Measurements from ENCODE around the gene PODNL1.

The PODNL1 gene

DNA sequence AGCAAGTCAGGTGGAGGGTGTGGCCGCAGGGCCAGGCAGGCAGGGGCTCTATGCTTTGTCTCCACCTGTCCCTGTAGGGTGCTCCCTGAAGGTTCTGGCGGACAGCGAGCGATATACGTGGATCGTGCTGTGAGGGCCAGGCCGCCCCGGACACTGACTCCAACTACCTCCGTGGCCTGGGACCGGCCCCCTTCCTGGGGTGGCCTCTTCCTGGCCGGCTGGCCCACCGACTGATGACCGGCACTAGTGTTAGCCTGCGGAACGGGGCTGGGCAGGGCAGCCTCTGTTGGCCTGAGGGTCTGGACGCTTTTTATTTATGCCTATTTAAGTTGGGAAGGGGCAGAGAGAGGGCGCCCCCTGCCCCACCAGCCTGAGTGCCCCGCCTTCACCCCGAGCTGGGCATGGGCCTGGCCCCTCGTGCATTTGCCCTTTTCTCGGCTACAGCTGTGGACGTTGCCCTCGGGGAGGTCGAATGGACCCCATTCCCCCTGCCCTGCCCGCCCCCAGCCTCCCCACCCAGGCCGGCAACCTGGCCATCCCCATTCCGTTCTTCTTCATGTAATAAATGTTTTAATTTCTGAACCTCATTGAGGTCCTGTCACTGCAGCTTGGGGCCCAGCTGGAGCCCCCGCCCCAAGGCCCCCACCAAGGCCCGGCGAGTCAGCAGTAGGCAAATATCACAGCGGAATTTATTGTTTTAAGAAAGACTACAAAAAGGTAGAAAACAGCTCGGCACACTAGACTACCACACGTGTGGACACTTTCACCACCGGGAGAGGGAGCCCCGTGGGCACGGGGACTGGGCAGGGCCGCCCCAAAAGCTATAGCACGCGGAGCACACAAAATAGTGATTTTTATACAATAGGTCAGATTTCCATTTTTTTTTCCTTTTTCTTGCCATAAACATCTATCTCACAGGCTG, 22.9 kb upstream of the PODNL1 start:
- DNase-seq = no peak
- intact Hi-C loops (cut with DNase I) = no loop called here

- DNase-seq = no peak
These were observed 22.0 kb upstream of the PODNL1 start for GRCh38 chr19:13959962-13960862.

DNA sequence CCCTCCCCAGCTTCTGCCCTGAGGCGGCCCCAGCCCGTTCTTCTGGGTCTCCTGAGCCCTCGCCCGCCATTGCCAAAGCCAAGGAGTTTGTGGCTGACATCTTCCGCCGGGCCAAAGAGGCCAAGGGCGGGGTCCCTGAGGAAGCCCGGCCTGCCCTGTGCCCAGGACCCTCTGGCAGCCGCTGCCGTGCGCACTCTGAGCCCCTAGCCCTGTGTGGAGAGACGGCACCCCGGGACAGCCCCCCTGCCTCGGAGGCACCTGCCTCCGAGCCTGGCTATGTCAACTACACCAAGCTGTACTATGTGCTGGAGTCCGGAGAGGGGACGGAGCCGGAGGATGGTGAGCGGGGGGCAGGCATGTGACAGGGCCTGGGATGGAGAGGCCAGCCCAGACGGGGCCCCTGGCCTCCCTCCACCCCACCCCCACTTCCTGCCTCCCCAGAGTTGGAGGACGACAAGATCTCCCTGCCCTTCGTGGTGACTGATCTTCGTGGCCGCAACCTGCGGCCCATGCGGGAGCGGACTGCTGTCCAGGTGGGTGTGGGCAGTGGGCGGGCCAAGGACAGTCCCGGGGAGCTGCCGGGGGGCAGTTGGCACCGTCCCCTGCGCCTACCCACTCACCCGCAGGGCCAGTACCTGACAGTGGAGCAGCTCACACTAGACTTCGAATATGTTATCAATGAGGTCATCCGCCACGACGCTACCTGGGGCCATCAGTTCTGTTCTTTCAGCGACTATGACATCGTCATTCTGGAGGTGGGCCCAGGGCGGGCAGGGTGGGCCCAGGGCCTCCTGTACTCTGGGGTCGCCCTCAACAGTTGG, 21.1 kb upstream of the PODNL1 start:
- DNase-seq = no peak
- intact Hi-C loops (cut with DNase I) = loop anchor here (10.0 kb wide), 1 partner anchor 45 kb away; the partner anchor contains the start of gene RFX1

More at GRCh38 chr19:13959962-13960862, 22.0 kb upstream of the PODNL1 start:
- intact Hi-C loops (cut with DNase I) = loop anchor here (10.0 kb wide), 1 partner anchor 45 kb away; the partner anchor contains the start of gene RFX1

- intact Hi-C loops (cut with DNase I) = loop anchor here (10.0 kb wide), 1 partner anchor 47 kb away; the partner anchor contains the start of gene RFX1
- DNase-seq = no peak
These were observed 19.8 kb upstream of the PODNL1 start for GRCh38 chr19:13958043-13958442.

- DNase-seq = no peak
- intact Hi-C loops (cut with DNase I) = loop anchor here (10.0 kb wide), 1 partner anchor 48 kb away; the partner anchor contains the start of gene RFX1
These were observed 18.8 kb upstream of the PODNL1 start for GRCh38 chr19:13957051-13957450.

DNA sequence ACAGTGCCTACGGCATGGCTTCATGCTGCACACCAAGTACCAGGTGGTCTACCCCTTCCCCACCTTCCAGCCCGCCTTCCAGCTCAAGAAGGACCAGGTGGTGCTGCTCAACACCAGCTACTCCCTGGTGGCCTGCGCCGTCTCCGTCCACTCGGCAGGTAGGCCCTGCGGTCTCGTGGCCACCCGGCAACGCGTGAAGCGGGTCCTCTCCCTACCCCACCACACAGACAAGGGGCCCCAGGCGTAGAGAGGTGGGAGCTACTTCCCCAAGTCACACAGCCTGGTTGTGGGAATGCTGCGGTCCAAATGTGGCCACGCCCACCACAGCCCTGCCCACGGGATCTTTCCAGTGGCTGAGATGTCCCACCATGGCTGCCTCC, 18.1 kb upstream of the PODNL1 start:
- intact Hi-C loops (cut with DNase I) = loop anchor here (10.0 kb wide), 1 partner anchor 48 kb away; the partner anchor contains the start of gene RFX1
- no peak for DNase-seq

GRCh38 chr19:13955662-13956364, 17.6 kb upstream of the PODNL1 start:
- no peak for DNase-seq
- intact Hi-C loops (cut with DNase I) = loop anchor here (10.0 kb wide), 1 partner anchor 49 kb away; the partner anchor contains the start of gene RFX1

DNA sequence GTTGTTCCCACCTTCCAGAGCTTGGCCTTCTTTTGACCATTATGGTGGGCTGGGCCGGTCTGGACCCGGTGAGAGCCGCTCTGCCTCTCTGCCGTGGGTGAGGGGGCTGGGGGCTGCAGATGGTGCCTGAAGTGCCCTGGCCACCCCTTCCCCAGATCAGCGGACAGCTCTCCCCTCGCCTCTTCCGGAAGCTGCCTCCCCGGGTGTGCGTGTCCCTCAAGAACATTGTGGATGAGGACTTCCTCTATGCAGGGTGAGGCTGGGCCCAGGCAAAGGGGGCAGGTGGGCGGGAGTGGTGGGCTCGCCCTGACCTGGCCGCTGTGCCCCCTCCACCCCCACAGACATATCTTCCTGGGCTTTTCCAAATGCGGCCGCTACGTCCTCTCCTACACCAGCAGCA, 16.0 kb upstream of the PODNL1 start:
- intact Hi-C loops (cut with DNase I) = loop anchor here (10.0 kb wide), 1 partner anchor 51 kb away; the partner anchor contains the start of gene RFX1
- DNase-seq = no peak

DNA sequence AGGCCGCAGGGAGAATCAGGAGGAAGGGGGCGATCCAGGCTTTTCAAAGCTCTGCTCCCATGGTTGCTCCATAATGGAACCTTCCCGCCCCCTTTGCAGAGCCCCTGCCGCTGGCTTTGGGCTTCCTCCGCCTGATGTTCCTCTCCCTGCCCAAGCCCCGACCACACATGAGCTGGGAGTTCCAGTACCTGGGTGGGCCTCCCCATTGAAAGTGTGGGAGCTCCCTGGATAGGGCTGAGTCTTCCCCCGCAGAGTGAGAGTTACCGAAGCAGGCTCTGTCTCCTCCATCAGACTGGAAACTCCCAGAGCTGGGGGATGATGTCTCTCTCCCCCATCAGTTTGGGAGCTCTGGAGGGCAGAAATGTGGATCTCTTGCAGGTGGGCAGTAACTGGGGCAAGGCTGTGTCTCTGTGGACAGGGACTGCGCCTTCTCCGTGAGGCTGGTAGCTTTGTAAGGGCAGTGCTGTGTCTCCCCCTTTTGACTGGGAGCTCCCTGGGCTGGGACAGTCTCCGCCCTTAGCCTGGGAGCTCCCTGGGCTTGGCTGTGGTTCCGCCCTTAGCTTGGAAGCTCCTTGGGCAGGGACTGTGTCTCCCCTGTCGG, 14.8 kb upstream of the PODNL1 start:
- intact Hi-C loops (cut with DNase I) = loop anchor here (10.0 kb wide), 1 partner anchor 52 kb away; the partner anchor contains the start of gene RFX1
- peak in 18 of 42 donors; percentile 12 to 56 (median 30) for DNase-seq

DNA sequence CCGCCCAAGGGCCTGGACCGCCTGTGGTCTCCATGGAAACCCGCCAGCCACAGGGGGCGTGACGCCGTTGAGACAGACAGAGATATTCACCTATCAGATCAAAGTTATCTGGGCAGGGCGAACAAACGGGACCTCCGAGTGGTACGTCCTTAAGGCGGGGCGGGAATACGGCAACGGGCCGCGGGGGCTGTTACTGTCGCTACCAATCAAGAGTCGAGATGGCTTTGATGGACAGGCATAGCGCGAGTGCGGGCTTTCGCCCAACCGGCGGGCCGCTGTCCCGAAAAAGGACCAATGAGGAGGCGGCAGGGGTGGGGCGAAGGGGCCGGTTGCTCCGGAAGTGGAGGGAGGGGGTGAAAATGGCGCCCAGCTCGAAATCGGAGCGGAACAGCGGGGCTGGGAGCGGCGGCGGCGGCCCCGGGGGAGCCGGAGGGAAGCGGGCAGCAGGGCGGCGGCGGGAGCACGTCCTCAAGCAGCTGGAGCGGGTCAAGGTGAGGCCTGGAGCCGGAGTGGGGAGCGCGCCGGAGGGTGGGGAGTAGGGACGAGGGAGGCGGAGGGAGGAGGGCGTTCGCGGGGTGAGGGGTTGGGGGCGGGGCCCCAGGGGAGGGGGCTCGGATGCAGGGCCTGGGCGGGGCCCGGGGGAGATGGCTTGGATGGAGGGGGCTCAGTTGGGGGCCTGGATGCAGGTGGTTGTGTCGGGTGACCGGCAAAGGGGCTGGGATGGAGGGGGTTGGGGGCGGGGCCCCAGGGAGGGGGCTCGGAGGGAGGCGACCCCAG, 14.1 kb upstream of the PODNL1 start, which contains the start of gene DCAF15:
Gene DCAF15 (plus strand): TSS at position 356 of the 777 bp plus-strand sequence. CDS start 4 bp downstream, at position 360.
- intact Hi-C loops (cut with DNase I) = loop anchor here (10.0 kb wide), 1 partner anchor 52 kb away; the partner anchor contains the start of gene RFX1
- peak; percentile 97 to 100 (median 100) for DNase-seq

GRCh38 chr19:13951799-13952153, 13.6 kb upstream of the PODNL1 start:
- intact Hi-C loops (cut with DNase I) = loop anchor here (10.0 kb wide), 1 partner anchor 53 kb away; the partner anchor contains the start of gene RFX1
- peak in 1 of 42 donors; percentile 23 for DNase-seq

- intact Hi-C loops (cut with DNase I) = loop anchor here (10.0 kb wide), 1 partner anchor 54 kb away; the partner anchor contains the start of gene RFX1
- DNase-seq = no peak
These were observed 12.8 kb upstream of the PODNL1 start for GRCh38 chr19:13951043-13951442.

DNA sequence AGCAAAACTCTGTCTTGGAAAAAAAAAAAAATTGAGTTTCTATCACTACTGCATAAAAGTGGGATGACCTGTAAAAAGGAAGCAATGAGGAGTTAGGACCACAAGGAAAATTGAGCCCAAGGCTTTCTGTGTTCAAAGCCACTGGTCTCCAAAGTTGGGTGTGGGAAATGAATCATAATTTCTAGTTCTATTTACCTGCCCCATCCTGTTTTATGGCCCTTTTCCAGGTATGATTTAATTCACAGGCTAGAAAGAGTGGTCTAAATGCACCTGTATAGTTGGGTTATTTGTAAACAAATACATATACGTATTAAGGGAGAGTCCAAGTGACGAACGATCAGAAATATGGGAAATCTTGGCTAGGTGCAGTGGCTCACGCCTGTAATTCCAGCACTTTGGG, 8.2 kb upstream of the PODNL1 start:
- intact Hi-C loops (cut with DNase I) = no loop called here
- no peak for DNase-seq

DNA sequence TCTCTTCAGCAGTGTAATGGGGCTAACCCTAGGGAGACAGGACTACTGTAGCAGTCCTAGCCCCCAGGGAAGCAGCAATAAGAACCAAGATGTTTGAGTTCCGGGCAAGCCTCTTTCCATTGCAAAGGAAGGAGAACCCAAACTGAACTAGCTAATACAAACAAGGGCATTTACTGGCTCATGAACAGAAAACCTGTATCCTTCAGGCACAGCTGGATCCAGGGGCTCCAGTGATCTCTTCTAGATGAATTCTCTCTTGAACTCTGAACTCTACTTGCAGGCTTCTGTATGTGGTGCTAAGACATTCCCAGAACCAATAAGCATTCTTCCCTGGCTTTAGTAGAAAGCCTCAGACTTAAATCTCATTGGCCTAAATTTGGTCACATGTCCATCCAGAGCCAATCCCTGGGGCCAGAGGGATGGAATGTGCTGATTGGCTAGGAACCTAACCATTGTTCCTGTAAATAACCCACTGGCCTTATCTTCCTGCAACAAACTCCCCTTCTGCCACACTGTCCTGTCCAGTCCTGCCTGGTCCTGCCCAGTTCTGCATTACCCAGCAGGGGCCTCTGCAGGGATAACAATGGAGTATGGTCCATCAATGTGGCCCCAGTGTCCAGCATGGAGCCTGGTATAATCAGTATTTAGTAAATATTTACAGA, 3.9 kb upstream of the PODNL1 start:
- no peak for DNase-seq
- intact Hi-C loops (cut with DNase I) = no loop called here

GRCh38 chr19:13937479-13938300, 527 bp downstream of the PODNL1 start:
- intact Hi-C loops (cut with DNase I) = no loop called here
- DNase-seq = no peak

Measured in head of caudate nucleus (tissue), 42 donors.